ENCODE data around the gene PGGHG.
"Not testable (repeated sequence)": the region's sequence is repeated elsewhere in the genome, so short reads cannot be mapped to it uniquely, and the experiment has no call there.

PGGHG gene

GRCh38 chr11:313787-314553 lies 25.0 kb downstream of the PGGHG start, which contains the start of gene IFITM1:
Gene IFITM1, plus strand, starts transcription at chr11:314040. Its CDS starts 131 bp downstream, at chr11:314171.
- no peak for DNase-seq (ENCODE audit: low read depth in 1 of 2, low spot score in 1 of 2)

DNA sequence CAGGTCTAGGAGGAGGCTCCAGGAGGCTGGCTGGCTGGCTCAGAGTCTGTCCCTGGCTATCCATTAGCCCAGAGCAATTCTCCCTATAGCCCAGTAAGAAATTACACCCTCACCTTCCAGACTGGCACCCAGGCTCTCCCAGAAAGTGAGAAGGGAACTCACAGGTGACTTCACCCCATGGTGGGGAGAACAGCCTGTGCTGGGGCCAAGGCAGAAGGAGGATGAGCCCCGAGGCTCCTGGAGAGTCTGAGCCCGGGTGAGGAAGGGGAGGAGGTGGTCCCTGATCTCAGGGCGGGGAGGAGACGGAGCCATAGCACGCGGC lies 25.6 kb downstream of the PGGHG start:
- not testable (repeated sequence) for DNase-seq (ENCODE audit: low read depth in 1 of 2, low spot score in 1 of 2)

GRCh38 chr11:315051-315481 lies 26.1 kb downstream of the PGGHG start:
- DNase-seq (ENCODE audit: low read depth in 1 of 2, low spot score in 1 of 2), result no peak

DNA sequence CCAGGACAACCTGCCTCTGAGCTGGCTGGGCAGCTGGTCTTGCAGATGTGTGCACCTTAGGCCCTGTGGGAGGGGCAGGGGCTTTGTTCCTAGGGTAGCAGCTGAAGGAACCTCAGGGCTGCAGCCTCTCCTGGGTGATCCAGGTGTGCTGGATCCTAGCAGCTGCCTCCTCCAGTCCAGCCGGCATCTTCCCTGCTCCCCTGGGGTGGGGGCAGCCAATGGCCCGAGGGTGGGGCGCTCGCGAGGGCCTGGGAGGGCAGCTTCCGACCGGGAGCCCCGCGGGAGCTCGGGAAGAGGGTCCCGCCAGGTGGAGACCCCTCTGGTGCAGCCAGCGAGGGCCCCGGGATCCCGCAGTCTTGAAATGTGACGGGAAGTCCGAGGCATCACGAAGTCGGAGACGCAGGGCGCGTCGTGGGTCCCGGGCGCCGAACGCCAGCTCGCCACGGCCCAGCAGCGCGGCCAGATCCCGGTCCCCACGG lies 26.6 kb downstream of the PGGHG start:
- no peak for DNase-seq (ENCODE audit: low read depth in 1 of 2, low spot score in 1 of 2)

DNA sequence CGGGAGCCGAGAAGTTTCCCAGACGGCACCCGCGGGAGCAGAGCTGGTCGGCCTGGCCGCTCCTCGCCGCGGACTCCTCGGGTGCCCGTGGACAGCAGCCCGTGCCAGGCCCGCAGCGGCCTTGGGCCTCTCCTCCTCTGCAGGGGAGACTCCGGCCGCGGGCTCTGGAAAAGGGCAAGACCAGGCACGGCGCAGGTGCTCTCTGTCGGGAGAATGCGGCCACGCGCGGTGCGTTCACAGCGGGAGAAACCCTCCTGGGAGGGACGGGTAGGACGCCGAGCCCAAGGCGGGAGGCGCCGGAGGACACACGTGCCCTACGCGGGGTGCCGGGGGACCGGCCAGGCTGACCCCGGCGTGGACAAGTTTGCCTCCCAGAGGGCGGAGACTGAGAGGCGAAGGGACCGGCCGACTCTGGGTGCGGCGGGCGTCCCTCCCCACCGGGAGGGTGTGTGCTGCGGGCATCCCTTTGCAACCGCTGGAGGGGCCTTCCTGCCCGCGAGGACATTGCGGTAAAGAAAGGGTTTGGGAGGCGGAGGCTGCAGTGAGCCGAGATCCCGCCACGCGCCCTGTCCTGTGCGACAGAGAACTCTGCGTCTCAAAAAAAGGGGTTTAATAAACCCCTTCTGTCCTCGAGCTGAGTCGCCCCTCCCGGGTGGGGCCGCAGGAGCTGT lies 27.2 kb downstream of the PGGHG start:
- no peak for DNase-seq (ENCODE audit: low read depth in 1 of 2, low spot score in 1 of 2)

GRCh38 chr11:316891-317301 lies 28.0 kb downstream of the PGGHG start:
- no peak for DNase-seq (ENCODE audit: low read depth in 1 of 2, low spot score in 1 of 2)

GRCh38 chr11:317668-318404 lies 28.9 kb downstream of the PGGHG start:
- not testable (repeated sequence) for DNase-seq (ENCODE audit: low read depth in 1 of 2, low spot score in 1 of 2)

DNA sequence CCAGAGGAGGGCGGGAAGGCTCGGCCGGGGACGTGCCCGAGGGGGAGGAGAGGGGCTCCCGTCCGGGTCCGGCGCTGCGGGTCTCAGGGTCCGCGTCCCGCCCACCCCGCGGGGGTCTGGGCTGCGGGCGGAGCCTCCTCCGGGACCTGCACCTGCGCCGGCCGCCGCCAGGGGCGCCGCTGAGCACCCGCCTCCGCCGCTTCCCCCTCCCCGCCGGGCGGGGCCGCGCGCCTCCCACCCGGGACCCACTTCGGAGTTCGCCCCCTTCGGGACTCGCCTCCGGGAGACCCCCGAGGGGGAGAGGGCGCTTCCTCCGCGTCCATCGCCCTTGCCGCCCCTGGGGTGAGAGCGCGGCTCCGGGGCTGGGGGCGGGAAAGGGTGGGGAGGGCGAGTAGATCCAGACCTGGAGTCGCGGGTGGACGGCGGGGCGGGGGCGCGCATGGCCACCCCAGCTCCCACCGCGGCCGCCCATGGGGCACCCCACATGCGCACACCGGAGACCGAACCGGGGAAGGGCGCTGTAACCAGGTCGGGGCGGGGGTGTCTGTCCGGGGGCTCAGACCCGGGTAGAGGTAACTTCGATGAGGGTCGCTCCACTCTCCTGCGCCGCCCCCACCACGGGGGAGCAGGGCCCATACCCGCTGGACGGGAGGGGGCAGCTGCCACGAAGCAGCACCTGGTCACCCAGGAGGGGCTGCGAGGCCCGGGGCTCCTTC lies 29.6 kb downstream of the PGGHG start:
- DNase-seq (ENCODE audit: low read depth in 1 of 2, low spot score in 1 of 2), result not testable (repeated sequence)

GRCh38 chr11:319121-319887 lies 30.4 kb downstream of the PGGHG start:
- DNase-seq (ENCODE audit: low read depth in 1 of 2, low spot score in 1 of 2), result not testable (repeated sequence)

- DNase-seq (ENCODE audit: low read depth in 1 of 2, low spot score in 1 of 2), result not testable (repeated sequence)
Measured at GRCh38 chr11:319888-320273, 31.0 kb downstream of the PGGHG start.

GRCh38 chr11:324156-324555 lies 35.2 kb downstream of the PGGHG start:
- no peak for DNase-seq (ENCODE audit: low read depth in 1 of 2, low spot score in 1 of 2)

DNA sequence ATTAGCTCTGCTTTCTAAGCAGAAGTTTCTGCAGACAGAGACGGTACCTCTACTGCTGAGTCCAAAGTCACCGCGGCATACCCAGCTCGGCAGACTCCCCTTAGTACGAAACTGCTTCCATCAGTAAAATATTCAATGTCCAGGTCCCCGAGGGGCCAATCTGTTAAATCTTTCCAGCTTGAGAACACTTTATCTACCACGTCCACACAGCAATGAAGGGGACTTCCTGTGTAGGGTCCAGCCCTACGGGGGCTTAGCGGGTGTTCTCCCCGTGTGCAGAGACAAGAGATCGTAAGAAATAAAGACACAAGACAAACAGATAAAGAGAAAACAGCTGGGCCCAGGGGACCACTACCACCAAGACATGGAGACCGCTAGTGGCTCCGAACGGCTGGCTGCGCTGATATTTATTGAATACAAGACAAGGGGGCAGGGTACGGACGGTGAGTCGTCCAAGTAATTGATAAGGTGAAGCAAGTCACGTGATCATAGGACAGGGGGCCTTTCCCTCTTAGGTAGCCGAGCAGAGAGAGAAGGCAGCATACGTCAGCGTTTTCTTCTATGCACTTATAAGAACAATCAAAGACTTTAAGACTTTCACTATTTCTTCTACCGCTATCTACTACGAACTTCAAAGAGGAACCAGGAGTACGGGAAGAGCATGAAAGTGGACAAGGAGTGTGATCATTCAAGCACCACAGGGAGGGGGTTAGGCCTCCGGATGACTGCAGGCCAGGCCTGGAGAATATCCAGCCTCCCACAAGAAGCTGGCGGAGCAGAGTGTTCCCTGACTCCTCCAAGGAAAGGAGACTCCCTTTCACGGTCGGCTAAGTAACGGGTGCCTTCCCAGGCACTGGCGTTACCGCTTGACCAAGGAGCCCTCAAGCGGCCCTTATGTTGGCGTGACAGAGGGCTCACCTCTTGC lies 35.9 kb downstream of the PGGHG start:
- DNase-seq (ENCODE audit: low read depth in 1 of 2, low spot score in 1 of 2), result not testable (repeated sequence)

DNA sequence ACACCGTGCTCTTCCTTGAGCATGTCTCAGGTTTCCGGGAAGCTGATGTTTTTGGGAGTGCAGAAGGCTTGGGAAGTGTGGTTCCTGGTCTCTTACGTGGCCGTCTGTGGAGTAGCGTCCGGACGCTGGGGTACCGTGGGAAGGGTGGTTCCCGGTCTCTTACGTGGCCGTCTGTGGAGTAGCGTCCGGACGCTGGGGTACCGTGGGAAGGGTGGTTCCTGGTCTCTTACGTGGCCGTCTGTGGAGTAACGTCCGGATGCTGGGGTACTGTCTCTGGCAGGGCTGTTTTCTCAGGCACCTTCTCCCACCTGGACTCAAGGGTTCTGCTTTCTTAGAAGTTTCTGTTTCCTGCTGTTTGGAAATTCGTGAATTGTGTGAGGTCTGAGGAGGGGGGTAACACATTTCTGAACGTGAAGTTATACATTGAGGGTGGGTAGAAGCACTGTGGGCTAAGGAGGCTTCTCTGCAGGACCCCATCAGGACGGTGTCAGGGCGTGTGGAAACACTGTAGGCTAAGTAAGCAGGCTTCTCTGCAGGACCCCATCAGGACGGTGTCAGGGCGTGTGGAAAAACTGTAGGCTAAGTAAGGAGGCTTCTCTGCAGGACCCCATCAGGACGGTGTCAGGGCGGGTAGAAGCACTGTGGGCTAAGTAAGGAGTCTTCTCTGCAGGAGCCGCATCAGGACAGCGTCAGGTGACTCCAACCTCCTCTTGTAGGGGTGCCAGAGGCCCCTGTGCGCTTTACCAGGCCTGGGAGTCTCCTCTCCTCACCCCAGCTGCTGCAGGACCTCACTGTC lies 37.1 kb downstream of the PGGHG start:
- DNase-seq (ENCODE audit: low read depth in 1 of 2, low spot score in 1 of 2), result no peak

GRCh38 chr11:326592-326841 lies 37.6 kb downstream of the PGGHG start:
- no peak for DNase-seq (ENCODE audit: low read depth in 1 of 2, low spot score in 1 of 2)

GRCh38 chr11:326842-327580 lies 38.1 kb downstream of the PGGHG start:
- DNase-seq (ENCODE audit: low read depth in 1 of 2, low spot score in 1 of 2), result no peak

GRCh38 chr11:327581-327923 lies 38.6 kb downstream of the PGGHG start:
- DNase-seq (ENCODE audit: low read depth in 1 of 2, low spot score in 1 of 2), result no peak

- DNase-seq (ENCODE audit: low read depth in 1 of 2, low spot score in 1 of 2), result no peak
Measured at GRCh38 chr11:328012-328411, 39.1 kb downstream of the PGGHG start.

- DNase-seq (ENCODE audit: low read depth in 1 of 2, low spot score in 1 of 2), result not testable (repeated sequence)
Measured at GRCh38 chr11:328516-329100, 39.7 kb downstream of the PGGHG start.

Data from activated CD4-positive, alpha-beta T cell treated with anti-CD3 and anti-CD28 coated beads, Interleukin-2, amount 50 U/mL, for 24 hours (primary cell).